Coronary artery (tissue), 2 donors: ENCODE measurements around the gene ZSCAN18.

Source experiments
- DNase-seq: peaks from one replicate; pipeline ENCODE4 v3.0.0-alpha.2; 2017; ENCODE audit warnings: low spot score
- H3K27ac ChIP-seq, 2 donors: fragments of 200-600 bp; sonication (generic); one replicate each; pipeline ENCODE4 v1.5.1; 2016 to 2019
- H3K4me3 ChIP-seq: fragments of 200-600 bp; sonication (generic); 2 replicates; pipeline ENCODE4 v1.5.1; 2016; ENCODE audit warnings: mild to moderate bottlenecking, moderate library complexity
- CTCF ChIP-seq: fragments of 200-600 bp; sonication (generic); IDR thresholded peaks from one replicate; pipeline ENCODE4 v1.5.1; 2019; ENCODE audit warnings: antibody characterized with exemption

ZSCAN18 gene

GRCh38 chr19:58035863-58036262 is 62.2 kb downstream of the ZSCAN18 start:
- no peak for TF ChIP-seq CTCF
- H3K4me3 ChIP-seq: no peak overlapping the region
- DNase-seq: no peak
- no peak overlapping the region for H3K27ac ChIP-seq

- no peak for DNase-seq
- peak overlapping the region; percentile 66 for H3K4me3 ChIP-seq
- H3K27ac ChIP-seq: no peak overlapping the region
- no peak for TF ChIP-seq CTCF
Measured at GRCh38 chr19:58034477-58034793, 63.6 kb downstream of the ZSCAN18 start.
